HepG2 (cell line): ENCODE data around the gene H2AZ2. TPM values are rescaled to one million over a fixed set of nuclear protein-coding genes. Genes with fewer than 3 reads are reported as not detected.

ENCODE experiments used
- ARID4A ChIP-seq: sonication (generic); formaldehyde crosslinking; IDR thresholded peaks from 2 replicates; pipeline ENCODE4 v1.5.0; 2020; ENCODE audit warnings: mild to moderate bottlenecking, missing genetic modification reagents, borderline replicate concordance
- GABPB1 ChIP-seq: IDR thresholded peaks from 2 replicates; pipeline ENCODE4 v1.6.1; 2016; ENCODE audit warnings: mild to moderate bottlenecking, missing genetic modification reagents, moderate library complexity, missing compliant biosample characterization
- HINFP ChIP-seq: sonication (generic); formaldehyde crosslinking; IDR thresholded peaks from 2 replicates; pipeline ENCODE4 v1.4.0; 2020; ENCODE audit warnings: low read depth, mild to moderate bottlenecking, missing genetic modification reagents
- PAWR ChIP-seq: sonication (generic); formaldehyde crosslinking; IDR thresholded peaks from 2 replicates; pipeline ENCODE4 v1.4.0; 2020; ENCODE audit warnings: missing genetic modification reagents, mild to moderate bottlenecking, borderline replicate concordance
- ZBTB4 ChIP-seq: sonication (generic); formaldehyde crosslinking; IDR thresholded peaks from 2 replicates; pipeline ENCODE4 v1.4.0; 2020; ENCODE audit warnings: missing genetic modification reagents, mild to moderate bottlenecking, borderline replicate concordance
- ZFX ChIP-seq: sonication (generic); formaldehyde crosslinking; IDR thresholded peaks from 2 replicates; pipeline ENCODE4 v1.4.0; 2020; ENCODE audit warnings: mild to moderate bottlenecking, low read depth, missing genetic modification reagents, moderate library complexity
- ZNF331 ChIP-seq: sonication (generic); formaldehyde crosslinking; IDR thresholded peaks from 2 replicates; pipeline ENCODE4 v1.4.0; 2020; ENCODE audit warnings: missing genetic modification reagents
- ZNF709 ChIP-seq: sonication (generic); formaldehyde crosslinking; IDR thresholded peaks from 2 replicates; pipeline ENCODE4 v1.5.0; 2020; ENCODE audit warnings: mild to moderate bottlenecking, missing genetic modification reagents
- ZNF784 ChIP-seq: sonication (generic); formaldehyde crosslinking; IDR thresholded peaks from 2 replicates; pipeline ENCODE4 v1.5.1; 2020; ENCODE audit warnings: missing genetic modification reagents, mild to moderate bottlenecking, borderline replicate concordance
- ZNF790 ChIP-seq: sonication (generic); formaldehyde crosslinking; IDR thresholded peaks from 2 replicates; pipeline ENCODE4 v1.8.0; 2022; ENCODE audit warnings: missing genetic modification reagents, mild to moderate bottlenecking, borderline replicate concordance
- polyA plus RNA-seq, 8 experiments: library from polyadenylated mRNA; depleted of rRNA in 3 of 8; stranded (reverse) in 7 of 8; unstranded in 1 of 8; fragments of >200 nt; fragmentation: Illumina TruSeq in 4 of 8; extraction: Trizol in 4 of 8; gene quantifications; 2 replicates each; pipeline versions ENCODE4 v1.2.1 to v1.2.3, GENCODE V29; 2011 to 2016; ENCODE audit warnings: low read depth in 4 of 8, missing spikeins in 1 of 8, mixed read lengths in 1 of 8; ENCODE audit not compliant: insufficient read depth in 1 of 8
- total RNA-seq, 5 experiments: library from RNA; depleted of rRNA; stranded (reverse); fragments of >200 nt; fragmentation: Illumina TruSeq; extraction: Trizol; gene quantifications; 2 replicates each; pipeline ENCODE4 v1.2.3, GENCODE V29; 2016; ENCODE audit warnings: low read depth in 1 of 5
- TF ChIP-seq, protein P1 (sequence below): sonication (generic); formaldehyde crosslinking; IDR thresholded peaks from 2 replicates; pipeline ENCODE4 v1.8.0; 2022; ENCODE audit warnings: missing genetic modification reagents, low read depth, mild to moderate bottlenecking, borderline replicate concordance
- TF ChIP-seq, protein P2 (sequence below): sonication (generic); formaldehyde crosslinking; conservative IDR thresholded peaks from 2 replicates; pipeline ENCODE4 v1.8.0; 2022; ENCODE audit warnings: missing genetic modification reagents
- TF ChIP-seq, protein P3 (sequence below): sonication (generic); formaldehyde crosslinking; IDR thresholded peaks from 2 replicates; pipeline ENCODE4 v1.8.0; 2022; ENCODE audit warnings: mild to moderate bottlenecking, missing genetic modification reagents, moderate library complexity

H2AZ2 gene
- total and polyA plus RNA-seq, 2 of the 13 experiments (the other 11 are each of a cell fraction or from before 2014, with no cell fraction given) = 121 to 223 TPM

DNA sequence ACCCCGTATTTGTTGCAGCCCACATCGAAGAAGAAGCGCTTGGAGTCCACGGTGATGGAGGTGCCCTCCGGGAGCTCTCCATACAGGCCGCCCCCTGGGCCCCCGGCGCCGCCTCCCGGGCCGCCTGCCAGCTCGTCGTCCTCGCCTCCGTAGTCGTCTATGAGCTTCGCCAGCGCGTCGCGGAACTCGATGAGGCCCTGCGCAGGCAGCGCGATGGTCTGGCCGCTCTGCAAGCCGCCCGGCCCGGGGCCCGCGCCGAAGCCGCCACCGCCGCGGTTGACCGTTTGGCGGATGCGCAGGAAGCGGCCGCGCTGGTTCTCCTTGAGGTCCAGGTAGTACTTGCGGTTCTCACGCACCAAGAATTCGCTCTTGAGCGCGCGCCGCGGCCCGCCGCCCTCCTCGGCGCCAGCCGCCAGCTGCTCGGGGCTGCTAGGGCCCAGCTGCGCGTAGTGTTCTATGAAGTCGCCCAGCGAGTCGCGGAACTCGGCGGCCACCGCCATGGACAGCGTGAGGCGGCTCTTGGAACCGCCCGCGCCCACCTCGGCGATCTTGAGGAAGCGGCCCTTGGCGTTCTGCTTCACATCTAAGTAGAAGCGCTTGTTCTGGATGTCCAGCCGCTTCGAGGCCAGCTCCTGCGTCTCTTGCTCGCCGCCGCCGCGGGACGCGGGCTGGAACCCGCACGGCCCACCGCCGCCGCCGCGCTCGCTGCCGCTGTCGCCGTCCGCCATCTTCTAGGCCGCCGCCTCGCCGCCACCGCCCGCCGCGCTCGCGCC lies 36.9 kb upstream of the H2AZ2 start (continued):
- TF ChIP-seq HINFP (CRISPR knock-in tag) (no peak; the same call in 1 of the 2 replicates), PAWR (CRISPR knock-in tag) (0 out of 2 replicates have a peak, but pooled peaks have one; percentile 55), ZNF331 (CRISPR knock-in tag) (no peak), ARID4A (CRISPR knock-in tag) (no peak), GABPB1 (CRISPR knock-in tag) (peak; percentile 38; the same call in 1 of the 2 replicates), ZNF709 (peak; percentile 30; the same call in 1 of the 2 replicates), ZFX (no peak), ZNF784 (CRISPR knock-in tag) (no peak), ZBTB4 (CRISPR knock-in tag) (no peak), ZNF790 (CRISPR knock-in tag) (peak; percentile 57; the same call in 1 of the 2 replicates)
- TF ChIP-seq, protein P1, sequence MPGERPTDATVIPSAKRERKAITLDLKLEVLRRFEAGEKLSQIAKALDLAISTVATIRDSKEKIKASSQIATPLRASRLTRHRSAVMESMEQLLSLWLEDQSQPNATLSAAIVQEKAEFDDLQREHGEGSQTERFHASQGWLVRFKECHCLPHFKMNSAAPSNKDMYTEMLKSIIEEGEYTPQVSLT = no peak
- TF ChIP-seq, protein P2, sequence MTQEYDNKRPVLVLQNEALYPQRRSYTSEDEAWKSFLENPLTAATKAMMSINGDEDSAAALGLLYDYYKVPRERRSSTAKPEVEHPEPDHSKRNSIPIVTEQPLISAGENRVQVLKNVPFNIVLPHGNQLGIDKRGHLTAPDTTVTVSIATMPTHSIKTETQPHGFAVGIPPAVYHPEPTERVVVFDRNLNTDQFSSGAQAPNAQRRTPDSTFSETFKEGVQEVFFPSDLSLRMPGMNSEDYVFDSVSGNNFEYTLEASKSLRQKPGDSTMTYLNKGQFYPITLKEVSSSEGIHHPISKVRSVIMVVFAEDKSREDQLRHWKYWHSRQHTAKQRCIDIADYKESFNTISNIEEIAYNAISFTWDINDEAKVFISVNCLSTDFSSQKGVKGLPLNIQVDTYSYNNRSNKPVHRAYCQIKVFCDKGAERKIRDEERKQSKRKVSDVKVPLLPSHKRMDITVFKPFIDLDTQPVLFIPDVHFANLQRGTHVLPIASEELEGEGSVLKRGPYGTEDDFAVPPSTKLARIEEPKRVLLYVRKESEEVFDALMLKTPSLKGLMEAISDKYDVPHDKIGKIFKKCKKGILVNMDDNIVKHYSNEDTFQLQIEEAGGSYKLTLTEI = no peak
- TF ChIP-seq, protein P3, sequence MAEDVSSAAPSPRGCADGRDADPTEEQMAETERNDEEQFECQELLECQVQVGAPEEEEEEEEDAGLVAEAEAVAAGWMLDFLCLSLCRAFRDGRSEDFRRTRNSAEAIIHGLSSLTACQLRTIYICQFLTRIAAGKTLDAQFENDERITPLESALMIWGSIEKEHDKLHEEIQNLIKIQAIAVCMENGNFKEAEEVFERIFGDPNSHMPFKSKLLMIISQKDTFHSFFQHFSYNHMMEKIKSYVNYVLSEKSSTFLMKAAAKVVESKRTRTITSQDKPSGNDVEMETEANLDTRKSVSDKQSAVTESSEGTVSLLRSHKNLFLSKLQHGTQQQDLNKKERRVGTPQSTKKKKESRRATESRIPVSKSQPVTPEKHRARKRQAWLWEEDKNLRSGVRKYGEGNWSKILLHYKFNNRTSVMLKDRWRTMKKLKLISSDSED (CRISPR knock-in tag) = no peak
